GM12873 (cell line): ENCODE measurements around the gene HOXA7.

Source experiments
- TF ChIP-seq, protein P1 (sequence below): IDR thresholded peaks from 2 replicates; pipeline ENCODE4 v1.5.1; 2012; ENCODE audit warnings: low read depth, mild to moderate bottlenecking, moderate library complexity, low read length, control low read depth; ENCODE audit not compliant: insufficient read depth; ENCODE audit errors: missing control alignments

The HOXA7 gene

DNA sequence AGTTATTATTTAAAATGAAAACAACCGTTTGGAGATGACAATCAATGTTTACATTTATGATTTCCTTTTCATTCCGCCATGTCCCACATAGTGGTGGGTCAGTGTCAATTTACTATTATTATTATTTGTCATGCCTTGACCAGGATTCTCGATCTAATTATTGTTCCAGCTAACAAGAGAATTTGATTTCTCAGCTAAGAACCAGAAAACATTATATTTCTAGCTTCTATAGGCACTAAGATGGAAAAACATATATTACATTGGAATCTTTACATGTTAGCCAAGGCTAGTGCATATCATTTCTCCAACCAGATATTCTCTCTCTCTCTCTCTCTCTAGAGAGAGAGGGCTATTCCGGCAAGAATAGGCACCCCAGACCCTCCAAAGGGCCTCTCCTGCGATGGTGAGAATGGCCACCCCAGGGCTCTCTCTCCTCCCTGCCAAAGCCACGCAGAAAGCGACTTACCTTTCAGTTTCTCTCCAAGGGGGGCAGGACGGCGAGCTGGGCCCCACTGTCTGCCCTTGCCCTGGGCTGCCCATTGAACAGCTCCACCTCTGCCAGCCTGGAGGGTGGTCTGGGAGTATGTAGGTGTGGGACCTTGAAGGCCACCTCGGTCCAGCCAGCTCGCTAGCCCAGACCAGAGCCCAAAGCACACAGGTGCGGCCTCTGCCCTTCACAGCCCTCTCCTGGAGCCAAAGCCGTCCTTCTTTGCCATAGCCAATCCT lies 6.5 kb downstream of the HOXA7 start:
- TF ChIP-seq, protein P1, sequence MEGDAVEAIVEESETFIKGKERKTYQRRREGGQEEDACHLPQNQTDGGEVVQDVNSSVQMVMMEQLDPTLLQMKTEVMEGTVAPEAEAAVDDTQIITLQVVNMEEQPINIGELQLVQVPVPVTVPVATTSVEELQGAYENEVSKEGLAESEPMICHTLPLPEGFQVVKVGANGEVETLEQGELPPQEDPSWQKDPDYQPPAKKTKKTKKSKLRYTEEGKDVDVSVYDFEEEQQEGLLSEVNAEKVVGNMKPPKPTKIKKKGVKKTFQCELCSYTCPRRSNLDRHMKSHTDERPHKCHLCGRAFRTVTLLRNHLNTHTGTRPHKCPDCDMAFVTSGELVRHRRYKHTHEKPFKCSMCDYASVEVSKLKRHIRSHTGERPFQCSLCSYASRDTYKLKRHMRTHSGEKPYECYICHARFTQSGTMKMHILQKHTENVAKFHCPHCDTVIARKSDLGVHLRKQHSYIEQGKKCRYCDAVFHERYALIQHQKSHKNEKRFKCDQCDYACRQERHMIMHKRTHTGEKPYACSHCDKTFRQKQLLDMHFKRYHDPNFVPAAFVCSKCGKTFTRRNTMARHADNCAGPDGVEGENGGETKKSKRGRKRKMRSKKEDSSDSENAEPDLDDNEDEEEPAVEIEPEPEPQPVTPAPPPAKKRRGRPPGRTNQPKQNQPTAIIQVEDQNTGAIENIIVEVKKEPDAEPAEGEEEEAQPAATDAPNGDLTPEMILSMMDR, result no peak

DNA sequence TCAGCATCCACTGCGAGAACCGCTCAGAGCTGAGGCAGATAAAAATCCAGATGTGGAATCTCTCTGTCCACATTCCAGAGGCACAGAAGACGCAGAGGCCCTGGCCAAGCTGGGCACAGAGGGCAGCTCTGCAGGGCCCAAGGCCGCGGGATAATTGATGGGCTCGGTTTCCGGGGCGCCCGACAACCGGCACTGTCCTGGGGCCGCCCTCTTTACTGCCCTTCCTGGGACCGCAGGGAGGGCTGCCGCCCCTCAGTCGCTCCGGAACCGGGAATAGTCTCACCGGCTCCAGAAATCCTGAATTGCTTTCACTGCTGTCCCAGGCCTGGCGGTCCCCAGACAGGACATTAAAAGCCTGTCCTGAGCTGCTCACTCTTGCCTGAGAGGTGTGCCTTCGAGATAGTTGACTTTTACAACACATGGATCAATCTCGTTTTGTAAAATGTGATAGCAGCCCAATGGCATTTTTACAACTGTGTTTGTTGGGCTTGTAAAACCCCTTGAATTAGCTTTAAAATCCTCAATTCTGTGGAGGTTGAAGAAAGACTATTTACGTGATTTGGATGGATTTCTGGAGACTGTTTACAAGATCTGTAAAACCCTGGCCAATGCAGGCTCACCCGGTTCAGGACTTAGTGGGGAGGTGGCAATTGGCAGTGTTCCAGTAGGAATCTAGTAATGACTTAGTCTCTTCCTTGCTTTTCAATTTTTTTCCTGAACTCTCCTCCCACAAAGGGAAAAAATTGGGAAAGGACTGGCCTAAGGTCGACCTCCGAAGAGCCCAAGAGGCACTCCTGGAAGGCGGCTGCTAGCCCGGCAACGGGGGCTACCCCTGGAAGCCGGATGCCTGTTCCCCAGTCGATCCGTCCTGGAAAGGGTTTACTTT lies 7.5 kb downstream of the HOXA7 start:
- TF ChIP-seq, protein P1, result no peak

DNA sequence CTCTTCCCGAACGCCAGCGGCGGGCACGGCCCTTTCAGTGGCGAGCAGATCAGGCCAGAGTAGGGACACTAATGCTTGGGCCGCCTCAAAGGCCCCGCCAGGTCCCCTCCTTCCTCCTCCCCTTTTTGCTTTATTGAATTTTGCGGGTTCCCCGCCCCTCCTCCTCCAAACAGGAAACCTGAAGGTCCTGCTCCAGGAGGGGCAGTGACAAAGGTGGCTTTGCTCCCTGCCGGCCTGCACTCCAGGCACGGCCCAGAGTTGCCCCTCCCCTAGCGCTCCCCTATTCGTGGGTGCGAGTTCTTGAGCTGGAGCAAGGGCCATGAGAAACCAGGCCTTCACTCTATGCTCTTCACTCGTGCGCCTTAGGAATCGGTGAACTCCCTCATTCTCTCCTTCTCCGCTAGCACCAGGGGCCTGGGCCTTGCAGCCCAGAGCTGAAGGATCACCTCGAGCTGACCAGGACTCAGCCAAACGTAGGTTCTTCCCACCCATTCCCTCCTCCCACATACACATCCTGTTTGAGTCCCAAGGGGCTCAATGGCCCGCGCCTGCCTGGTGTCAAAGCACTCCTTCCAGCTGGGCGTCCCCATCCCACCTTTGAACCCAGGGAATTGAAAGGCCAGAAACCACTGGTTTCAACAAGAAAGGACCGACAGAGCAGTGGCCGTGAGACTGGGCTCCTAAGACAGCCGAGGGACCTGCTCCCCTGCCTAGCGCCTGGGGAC lies 8.3 kb downstream of the HOXA7 start:
- TF ChIP-seq, protein P1, result no peak

- TF ChIP-seq, protein P1, result no peak
Measured at GRCh38 chr7:27147199-27148030, 9.1 kb downstream of the HOXA7 start, which contains the start of gene HOXA6. TSS of gene HOXA6 (minus strand) at chr7:27147774. CDS start at chr7:27147749, 25 bp downstream.

- TF ChIP-seq, protein P1, result no peak
Measured at GRCh38 chr7:27146491-27147198, 9.8 kb downstream of the HOXA7 start.

GRCh38 chr7:27145914-27146412 lies 10.5 kb downstream of the HOXA7 start:
- TF ChIP-seq, protein P1, result no peak
